ENCODE measurements around the gene NCDN.

Gene NCDN

DNA sequence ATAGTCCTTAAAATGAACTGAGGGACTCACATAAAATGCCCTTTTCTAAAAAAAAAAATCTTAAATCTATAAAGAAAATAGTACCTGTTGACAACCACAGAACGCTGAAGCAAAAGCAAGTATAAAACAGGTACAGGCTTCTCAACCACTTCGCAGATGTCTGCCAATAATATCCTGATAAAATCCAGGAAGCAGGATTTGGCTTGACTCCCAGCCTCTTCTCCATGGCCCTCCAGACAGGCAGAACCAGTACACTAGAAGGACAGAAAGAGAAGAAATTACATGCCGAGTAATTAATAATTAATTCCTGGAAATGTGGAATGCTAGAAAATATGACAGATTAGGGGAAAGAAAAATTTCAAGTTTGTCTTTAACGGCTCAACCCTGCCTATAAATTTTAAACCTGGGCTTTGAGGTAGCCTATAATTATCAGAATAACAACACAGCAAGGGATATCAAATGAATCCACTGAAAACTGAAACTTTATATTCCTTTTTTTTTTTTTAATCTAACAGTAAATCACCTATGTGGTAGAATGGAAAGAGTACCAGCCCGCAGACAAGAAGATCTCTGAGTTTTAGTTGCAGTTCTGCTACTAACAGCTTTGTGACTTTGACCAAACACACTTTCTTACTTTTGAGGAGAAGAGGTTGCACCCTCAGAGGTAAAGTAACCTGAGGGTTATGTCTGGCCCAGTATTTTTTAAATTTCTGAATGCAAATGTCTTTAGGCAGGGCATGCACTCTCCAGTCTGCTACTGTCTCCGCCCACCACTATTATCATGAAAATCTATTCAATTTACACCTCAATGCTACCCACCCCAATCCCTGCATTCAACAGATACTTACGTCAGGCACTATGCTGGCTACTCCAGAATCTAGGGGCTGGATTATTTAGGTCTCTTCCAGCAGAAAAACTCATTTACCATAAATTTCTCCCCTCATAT is 3.1 kb upstream of the NCDN start:
- DNase-seq (ENCODE audit: low read depth in 2 of 2): no peak

DNA sequence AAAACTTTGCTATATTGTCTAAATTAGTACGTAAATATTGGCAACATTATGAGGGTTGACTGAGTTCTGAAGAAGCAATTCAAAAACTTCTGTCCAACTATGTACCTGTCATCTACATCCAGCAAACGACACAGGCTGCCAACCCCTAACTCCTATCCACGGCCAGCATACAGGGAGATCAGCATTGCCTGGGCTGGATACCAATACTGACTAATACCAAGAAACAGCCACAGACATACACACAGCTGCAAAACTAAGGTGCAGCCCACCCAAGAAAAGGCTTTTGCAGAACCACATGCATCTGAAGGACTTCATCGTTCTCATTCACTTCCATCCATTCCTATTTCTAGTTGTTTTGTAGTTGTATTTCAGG is 2.4 kb upstream of the NCDN start:
- DNase-seq (ENCODE audit: low read depth in 2 of 2): no peak

DNA sequence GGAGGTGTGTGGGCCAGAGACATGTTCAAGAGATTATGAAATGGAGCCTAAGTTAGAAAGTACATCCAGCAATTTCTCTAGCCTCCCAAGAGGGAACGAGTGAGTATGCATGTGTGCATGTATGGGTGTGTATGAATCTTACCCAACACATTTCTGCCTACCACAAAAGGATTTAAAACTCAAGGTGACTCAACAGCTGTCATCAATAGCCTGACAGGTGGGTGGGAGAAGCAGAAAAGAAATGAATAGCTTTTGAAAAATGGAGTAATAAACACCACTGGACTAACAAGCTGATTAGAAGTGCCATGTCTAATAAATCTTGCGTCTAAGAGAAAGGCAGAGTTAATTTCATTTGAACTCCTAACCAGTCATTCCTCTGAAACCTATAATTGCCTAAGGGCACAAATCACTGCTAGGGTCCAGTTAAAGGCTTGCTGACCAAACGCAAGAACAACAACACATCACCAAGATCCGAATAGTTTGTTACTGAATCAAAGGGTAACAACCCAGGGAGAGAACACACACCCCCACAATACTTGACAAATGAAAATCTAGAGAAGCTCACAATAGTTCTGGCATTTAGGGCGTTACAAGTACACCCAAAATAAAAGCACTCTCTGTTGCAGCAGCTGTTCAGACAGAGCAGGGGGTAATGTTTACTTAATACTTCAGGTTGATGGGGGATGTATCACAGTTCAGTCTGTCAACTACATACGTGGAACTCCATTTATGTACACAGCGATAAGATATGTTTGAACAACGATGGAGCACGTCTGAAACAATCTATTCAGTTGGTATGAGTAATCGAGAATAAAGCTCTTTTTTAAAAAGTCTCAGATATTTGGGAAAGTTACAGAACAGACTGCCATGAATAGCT is 1.8 kb upstream of the NCDN start:
- no peak for DNase-seq (ENCODE audit: low read depth in 2 of 2)

DNA sequence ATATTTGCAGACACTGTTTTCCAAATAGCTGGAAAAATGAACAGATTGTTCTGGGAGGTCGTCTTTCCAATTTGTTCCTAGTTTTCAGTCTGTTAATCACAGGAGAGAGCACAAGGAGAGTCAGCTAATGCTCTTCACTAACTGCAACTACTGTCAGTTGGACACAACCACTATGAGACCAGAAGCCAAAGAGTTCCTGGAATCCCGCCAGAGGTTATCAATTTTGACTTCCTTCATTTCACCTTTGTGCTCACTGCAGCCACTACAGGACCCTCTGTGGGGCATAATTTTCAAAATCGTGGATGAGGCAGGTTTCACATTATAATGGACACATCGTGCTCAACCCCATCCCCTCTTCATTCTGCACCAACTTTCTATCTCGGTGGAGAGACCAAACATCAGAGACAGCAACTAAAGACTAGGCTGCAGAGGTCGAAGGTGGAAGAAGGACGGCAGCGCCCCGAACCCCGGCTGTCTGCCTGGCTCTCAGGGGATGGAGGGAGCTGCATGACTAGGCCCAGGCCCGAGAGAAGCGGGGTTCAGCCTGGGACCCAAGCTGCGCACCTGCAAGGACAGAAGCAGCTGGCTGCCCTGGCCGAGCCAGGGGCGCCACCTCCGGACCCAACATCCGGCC is 998 bp upstream of the NCDN start:
- DNase-seq (ENCODE audit: low read depth in 2 of 2): no peak

DNA sequence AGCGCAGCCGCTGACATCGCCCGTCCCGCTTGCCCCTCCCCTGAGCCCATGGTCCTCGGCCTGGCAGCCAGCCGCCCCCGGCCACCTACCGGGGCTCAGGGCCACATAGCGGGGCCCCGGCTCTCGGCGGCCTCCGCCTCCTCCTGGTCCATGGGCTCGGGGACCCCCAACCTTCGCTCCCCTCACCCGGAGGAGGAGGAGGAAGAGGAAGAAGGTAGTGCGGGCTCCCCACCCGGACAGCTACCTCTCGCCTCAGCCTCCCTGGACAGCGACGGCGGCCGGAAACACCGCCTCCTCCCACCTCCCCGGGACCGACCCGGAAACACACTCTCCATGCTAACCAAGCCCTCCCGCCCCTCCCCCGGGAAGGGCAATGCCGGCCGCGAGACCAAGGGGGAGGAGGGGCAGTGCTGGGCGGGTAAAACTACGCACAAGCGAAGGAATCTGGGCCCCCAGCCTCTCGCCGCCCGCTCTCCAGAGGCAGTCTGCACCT is 435 bp upstream of the NCDN start, which contains the start of gene KIAA0319L:
Gene KIAA0319L (minus strand): TSS at position 286 of the 493 bp plus-strand sequence. CDS start 2,912 bp downstream, outside the sequence.
- DNase-seq (ENCODE audit: low read depth in 2 of 2): no peak

DNA sequence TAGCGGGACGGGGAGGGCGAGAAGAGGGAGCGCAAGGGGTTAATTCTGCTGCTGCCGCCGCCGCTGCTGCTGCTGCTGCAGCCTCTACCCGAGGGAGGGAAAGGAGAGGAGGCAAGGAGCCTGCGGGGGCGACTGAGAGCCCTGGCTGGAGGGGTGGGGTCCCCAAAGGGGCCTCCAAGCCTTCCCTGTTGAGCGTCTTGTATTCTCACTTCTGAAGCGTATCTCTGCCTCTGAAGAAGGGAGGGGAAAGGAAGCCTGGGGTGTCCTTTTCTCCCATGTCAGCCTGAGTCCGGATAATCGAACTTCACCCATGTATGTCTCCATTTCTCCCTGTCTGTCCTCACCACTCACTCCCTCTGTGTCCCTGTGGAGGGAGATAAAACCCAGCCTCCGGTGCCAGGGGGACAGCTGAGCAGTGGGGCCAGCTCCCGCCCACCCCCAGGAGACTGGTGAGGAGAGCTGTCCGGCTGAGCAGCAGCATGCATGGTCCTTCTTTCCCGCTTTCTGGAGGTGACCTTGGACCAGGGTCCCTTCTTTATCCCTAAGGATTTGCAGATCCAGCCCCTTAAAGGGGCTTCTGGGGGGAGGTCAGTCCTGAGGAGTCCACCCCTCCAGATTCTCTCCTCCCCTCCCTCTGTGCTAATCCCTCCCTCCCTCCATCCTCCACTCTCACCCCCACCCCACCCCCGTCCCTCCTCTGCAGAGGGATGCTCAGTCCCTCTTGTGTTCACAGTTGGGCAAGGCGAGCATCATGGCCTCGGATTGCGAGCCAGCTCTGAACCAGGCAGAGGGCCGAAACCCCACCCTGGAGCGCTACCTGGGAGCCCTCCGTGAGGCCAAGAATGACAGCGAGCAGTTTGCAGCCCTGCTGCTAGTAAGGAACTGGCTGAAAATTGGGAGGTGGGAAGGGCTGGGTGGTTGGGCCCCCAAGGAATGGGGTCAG is 1.0 kb downstream of the NCDN start:
- DNase-seq (ENCODE audit: low read depth in 2 of 2): no peak

DNA sequence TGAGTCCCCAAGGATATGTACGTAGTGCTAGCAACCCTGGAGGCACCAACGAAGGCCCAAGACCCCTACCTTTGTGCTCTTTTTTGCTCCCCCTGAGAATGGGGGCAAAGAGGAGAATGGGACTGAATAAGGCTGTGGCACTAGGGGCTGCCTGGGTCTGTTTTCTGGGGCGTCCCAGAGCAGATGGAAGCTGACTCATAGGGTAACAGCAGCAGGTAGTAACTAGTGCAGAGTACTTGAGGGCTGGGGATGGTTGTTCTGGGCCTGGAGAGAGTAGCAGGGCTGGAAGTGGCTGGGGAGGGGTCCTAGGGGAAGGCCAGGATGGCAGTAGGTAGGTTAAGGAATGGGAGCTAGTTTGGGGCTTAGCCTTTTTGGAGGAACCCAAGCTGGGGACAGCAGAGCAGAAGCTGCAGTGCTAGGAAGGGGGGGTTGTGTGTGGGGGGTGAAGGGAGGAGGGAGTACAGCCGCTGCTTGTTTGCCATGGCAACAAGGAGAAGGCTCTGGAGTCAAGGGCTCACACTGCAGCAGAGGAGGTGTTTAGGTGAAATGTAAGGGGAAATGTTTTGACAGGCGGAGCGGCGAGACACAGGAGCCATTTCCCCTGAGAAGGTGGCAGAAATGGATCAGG is 1.8 kb downstream of the NCDN start:
- no peak for DNase-seq (ENCODE audit: low read depth in 2 of 2)

DNA sequence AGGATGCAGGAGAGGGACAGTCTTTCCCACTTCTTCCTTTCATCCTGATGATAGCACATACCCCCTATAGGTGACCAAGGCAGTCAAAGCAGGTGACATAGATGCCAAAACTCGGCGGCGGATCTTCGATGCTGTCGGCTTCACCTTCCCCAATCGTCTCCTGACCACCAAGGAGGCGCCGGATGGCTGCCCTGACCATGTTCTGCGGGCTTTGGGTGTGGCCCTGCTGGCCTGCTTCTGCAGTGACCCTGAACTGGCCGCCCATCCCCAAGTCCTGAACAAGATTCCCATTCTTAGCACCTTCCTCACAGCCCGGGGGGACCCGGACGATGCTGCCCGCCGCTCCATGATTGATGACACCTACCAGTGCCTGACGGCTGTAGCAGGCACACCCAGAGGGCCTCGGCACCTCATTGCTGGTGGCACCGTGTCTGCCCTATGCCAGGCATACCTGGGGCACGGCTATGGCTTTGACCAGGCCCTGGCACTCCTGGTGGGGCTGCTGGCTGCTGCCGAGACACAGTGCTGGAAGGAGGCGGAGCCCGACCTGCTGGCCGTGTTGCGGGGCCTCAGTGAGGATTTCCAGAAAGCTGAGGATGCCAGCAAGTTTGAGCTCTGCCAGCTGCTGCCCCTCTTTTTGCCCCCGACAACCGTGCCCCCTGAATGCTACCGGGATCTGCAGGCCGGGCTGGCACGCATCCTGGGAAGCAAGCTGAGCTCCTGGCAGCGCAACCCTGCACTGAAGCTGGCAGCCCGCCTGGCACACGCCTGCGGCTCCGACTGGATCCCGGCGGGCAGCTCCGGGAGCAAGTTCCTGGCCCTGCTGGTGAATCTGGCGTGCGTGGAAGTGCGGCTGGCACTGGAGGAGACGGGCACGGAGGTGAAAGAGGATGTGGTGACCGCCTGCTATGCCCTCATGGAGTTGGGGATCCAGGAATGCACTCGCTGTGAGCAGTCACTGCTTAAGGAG is 2.9 kb downstream of the NCDN start:
- no peak for DNase-seq (ENCODE audit: low read depth in 2 of 2)

DNA sequence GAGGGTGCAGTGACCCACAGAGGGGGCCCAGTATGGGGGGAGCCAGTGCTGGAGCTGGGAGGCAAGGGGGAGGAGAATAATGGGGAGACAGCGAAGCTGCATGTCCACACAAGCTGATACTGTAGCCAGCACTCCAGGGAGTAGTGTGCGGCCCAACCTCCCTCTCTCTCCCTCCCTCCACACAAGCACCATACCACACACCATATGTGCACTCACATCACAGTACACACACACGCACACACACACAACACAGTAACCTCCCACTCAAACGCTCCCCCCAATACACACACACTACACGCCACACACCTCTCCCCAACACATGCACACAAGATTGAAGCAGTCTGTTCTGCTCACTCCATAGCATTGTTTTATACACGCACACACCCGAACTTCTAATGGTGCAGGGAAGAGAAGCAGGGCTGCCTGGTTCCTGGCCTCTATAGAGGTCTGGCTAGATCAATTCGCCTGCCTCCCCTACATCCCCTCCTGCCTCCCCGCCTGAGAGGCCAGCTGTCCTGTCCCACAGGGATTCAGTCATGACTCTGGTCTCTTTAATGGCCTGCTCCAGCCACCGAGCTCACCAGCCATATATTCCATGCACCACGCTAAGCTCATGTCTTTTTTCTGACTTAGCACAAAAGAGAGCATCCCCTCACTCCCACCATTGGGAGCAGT is 3.8 kb downstream of the NCDN start:
- DNase-seq (ENCODE audit: low read depth in 2 of 2): no peak

DNA sequence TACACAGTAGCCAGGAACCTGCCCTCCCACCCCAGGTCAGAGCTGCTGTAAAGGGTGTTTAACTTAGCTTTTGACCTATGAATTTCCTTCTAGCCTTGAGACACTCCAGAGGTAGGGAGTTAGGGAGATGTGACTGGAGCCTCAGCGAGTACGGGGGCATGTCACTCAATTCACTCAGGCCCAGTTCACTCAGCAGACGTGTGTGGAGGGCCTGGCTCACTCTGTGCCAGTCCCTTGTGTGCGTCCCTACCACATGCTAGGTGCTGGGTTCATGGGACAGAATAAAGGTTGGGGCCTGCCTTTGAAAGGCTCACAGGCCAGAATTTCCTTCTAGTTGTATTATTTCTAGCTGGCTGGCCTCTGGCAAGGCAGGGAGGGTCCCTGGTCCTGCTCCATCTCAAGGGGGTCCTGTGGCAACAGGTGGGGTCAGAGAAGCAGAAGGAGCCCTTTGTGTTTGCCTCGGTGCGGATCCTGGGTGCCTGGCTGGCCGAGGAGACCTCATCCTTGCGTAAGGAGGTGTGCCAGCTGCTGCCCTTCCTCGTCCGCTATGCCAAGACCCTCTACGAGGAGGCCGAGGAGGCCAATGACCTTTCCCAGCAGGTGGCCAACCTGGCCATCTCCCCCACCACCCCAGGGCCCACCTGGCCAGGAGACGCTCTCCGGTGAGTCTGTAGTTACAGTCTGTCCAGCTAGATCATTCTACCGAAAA is 4.5 kb downstream of the NCDN start:
- DNase-seq (ENCODE audit: low read depth in 2 of 2): no peak

DNA sequence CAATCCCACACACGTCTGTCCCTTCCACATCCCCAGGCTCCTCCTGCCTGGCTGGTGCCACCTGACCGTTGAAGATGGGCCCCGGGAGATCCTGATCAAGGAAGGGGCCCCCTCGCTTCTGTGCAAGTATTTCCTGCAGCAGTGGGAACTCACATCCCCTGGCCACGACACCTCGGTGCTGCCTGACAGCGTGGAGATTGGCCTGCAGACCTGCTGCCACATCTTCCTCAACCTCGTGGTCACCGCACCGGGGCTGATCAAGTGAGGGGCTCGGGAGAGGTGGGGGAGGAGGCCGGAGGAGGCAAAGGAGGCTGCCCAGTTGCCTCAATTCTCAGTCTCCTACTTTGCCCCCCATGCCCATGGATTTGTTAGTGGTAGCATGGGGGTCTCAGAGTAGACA is 5.6 kb downstream of the NCDN start:
- DNase-seq (ENCODE audit: low read depth in 2 of 2): no peak

DNA sequence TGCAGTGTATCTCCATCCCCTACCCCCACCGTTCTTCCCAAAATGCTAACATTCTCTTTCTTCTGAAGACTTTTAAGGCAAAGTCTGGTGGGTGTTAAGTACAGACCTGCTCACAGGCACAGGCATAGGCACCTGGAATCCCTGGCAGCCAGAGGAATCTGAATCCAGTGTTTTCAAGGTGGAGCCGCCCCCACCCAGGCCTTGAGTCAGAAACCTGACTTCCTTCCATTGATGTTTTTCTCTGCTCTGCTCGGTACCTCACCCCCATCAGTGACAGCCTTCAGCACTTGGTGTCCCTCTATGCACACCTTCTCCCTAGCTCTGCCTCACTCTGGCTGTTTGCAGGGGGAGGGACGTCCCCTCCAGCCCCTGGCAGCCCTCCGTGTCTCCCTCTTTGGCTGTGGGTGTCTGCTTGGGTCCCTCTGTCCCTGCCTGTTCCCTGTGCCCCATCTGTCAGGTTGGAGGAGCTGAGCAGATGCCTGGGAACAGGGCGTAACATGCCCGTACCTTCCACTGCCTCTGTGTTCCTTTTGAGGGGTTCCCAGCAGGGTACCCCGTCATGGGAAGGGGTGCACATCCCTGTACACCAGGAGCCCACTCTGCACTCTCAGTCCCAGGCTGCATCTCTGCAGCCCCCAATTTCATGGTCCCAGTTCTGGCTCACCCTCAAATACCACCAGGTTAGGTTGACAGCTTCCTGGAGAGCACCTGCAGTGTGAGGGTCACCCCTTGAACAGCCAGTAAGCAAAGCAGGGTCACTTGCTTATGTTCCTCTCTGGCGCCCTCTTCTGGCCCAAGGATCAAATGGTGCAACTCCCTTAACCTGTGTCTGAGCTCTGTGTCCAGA is 6.7 kb downstream of the NCDN start:
- DNase-seq (ENCODE audit: low read depth in 2 of 2): peak; percentile 34

DNA sequence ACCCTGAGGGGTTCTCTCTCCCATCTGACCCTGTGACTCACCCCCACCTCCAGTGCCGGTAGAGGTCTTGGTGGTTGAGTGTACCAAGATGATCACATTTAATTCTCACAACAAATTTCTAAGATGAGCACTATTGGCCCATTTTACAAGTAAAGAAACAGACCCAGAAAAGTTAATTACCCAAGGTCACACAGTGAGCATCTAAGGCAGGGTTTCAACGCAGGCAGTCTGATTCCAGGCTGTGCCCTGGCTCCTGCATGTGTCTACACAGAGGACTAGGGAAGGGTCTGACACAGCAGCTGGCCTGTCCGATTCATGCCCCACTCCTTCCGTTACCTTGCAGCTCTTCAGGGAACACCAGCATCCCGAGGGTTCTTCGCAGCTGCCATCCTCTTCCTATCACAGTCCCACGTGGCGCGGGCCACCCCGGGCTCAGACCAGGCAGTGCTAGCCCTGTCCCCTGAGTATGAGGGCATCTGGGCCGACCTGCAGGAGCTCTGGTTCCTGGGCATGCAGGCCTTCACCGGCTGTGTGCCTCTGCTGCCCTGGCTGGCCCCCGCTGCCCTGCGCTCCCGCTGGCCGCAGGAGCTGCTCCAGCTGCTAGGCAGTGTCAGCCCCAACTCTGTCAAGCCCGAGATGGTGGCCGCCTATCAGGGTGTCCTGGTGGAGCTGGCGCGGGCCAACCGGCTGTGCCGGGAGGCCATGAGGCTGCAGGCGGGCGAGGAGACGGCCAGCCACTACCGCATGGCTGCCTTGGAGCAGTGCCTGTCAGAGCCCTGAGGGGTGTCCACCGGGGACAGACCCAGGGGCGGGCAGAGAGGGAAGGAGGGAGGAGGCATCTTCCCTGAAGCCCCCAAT is 7.5 kb downstream of the NCDN start:
- DNase-seq (ENCODE audit: low read depth in 2 of 2): no peak

DNA sequence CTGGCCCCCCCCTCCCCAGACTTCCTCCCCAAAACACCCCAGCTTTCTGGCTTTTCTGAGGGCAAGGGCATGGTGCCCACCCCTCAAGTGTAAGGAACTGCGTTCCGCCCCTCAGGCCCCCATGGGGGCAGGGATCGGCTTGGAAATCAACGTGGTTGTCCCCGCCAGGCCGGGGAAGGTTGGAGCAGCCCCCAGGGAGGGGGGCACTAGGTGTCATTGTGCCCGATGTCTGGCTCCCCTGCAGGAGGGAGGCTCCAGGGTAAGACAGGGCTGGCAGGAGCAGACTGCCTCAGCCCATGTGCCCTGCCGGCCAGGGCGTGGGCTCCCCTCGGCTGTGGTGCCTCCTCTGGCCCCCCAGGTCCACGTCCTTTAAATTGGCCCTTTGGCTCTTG is 8.1 kb downstream of the NCDN start:
- DNase-seq (ENCODE audit: low read depth in 2 of 2): no peak

DNA sequence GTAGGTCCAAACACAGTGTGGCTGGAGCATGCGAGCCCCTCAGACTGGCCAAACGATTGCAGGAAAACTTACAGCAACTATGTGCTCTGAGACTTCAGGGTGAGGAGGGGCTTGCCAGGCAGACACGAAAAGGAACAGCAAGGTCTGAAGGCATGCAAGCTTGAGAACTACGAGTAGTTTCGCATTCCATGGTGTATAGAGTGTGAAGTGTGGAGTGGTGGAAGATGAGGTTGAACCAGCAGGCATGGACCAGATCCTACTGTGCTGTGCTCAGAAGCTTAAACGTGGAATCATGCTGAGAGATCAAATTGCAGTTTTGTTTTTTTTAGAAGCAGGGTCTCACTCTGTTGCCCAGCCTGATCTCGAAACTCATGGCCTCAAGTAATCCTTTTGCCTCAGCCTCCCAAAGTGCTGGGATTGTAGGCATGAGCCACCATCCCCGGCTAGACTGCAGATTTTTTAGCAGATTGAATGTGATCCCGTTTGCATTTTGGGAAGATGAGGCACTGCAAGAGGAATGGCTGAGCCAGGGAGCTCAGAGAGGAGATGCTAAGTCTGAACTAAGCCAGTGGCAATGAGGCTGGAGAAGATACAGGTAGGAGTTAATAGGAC is 10.5 kb downstream of the NCDN start:
- DNase-seq (ENCODE audit: low read depth in 2 of 2): no peak

DNA sequence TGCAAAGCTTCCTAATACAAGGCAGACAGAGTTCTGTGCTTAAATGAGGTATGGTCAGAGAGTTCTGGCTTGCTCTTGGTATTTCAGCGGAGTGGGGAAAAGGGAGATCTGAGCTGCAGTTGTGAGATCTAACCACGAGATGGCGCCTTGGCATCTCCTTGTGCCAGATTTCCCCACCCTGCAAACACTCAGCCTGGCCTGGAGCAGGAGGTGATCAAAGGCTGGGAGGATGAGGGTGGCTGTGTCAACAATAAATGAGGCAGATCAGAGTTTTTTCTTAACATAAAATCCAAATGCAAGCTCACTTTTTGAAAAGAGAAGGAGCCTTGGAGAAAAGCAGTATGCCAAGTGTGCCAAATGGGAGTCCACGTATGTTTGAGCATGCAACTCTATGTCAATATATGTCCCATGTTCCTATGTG is 11.4 kb downstream of the NCDN start:
- peak; percentile 32 to 36 for DNase-seq (ENCODE audit: low read depth in 2 of 2)
